ENCODE results near the gene CRYGN.

GRCh38 chr7:151394076-151395035 lies 45.6 kb downstream of the CRYGN start:
- TF ChIP-seq POLR2AphosphoS5 (IDR thresholded peaks at IDR 0.05; ENCODE audit: low read depth, low read length) (no peak), SIN3A (IDR thresholded peaks at IDR 0.05; ENCODE audit: borderline replicate concordance, insufficient read depth, low read length) (no peak), REST (IDR thresholded peaks at IDR 0.05; ENCODE audit: insufficient read depth in 1 of 2, low read depth in 2 of 2, low read length in 2 of 2) (no peak), TAF1 (IDR thresholded peaks at IDR 0.05; ENCODE audit: borderline replicate concordance, insufficient read depth, low read length) (no peak)
